GM12878 (cell line): ENCODE data around the gene SLC19A2. TPM values are rescaled to one million over a fixed set of nuclear protein-coding genes. Genes with fewer than 3 reads are reported as not detected.

Experiments
- CUX1 ChIP-seq: IDR thresholded peaks from 2 replicates; pipeline ENCODE4 v1.6.1; 2012; ENCODE audit warnings: improper control_type of control experiment, low read depth, low read length; ENCODE audit not compliant: insufficient replicate concordance
- RCOR1 ChIP-seq: conservative IDR thresholded peaks from 2 replicates; pipeline ENCODE4 v1.6.1; 2012; ENCODE audit warnings: low read depth, low read length, improper control_type of control experiment
- SREBF2 ChIP-seq: IDR thresholded peaks from 2 replicates; pipeline ENCODE4 v1.6.1; 2012; ENCODE audit warnings: mild to moderate bottlenecking, low read length
- polyA plus RNA-seq, 11 experiments: library from polyadenylated mRNA; depleted of rRNA in 4 of 11; unstranded in 6 of 11; stranded (reverse) in 5 of 11; fragments of >200 nt; fragmentation: Nextera tagmentation in 4 of 11; fragmentation: Illumina TruSeq in 1 of 11; extraction: Ambion mirVana in 4 of 11; extraction: Trizol in 1 of 11; gene quantifications; 1 replicate in 1 of 11; 2 replicates in 10 of 11; pipeline versions ENCODE4 v1.2.1 to v1.2.3, GENCODE V29; 2011 to 2016; ENCODE audit warnings: inconsistent platforms in 2 of 11, missing spikeins in 2 of 11, low read depth in 1 of 11
- total RNA-seq, 4 experiments: library from RNA; depleted of rRNA in 3 of 4; stranded (reverse); fragments of >200 nt in 3 of 4; fragmentation: Illumina TruSeq in 1 of 4; extraction: Trizol in 1 of 4; gene quantifications; 2 replicates each; pipeline versions ENCODE4 v1.2.1 to v1.2.3, GENCODE V29; 2013 to 2021
- TF ChIP-seq, protein P1 (sequence below): IDR thresholded peaks from 2 replicates; pipeline ENCODE4 v1.6.1; 2012; ENCODE audit warnings: low read length, inconsistent platforms

Gene SLC19A2
- total and polyA plus RNA-seq, 10 of the 15 experiments (the other 5 are each of a cell fraction or from before 2014, with no cell fraction given): 1.2 to 7.8 (median 2.5) TPM

DNA sequence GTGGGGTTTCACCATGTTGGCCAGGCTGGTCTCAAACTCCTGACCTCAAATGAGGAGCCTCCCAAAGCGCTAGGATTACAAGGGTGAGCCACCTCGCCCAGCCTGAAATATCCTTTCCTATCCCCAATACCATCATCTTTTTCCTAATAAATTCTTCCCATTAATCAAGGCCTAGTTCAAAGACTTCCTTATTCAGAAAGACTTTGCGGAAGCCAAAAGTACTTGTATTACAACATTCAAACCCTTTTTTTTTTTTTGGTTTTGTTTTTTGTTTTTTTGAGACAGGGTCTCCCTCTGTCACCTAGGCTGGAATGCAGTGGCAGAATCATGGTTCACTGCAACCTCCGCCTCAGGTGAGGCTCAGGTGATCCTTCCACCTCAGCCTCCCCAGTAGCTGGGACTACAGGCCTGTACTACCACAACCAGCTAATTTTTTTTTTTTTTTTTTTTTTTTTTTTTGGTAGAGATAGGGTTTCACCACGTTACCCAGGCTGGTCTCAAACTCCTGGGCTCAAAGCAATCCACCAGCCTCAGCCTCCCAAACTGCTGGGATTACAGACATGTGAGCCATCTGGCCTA lies 7.6 kb downstream of the SLC19A2 start (continued):
- no peak for TF ChIP-seq CUX1
- TF ChIP-seq, protein P1, sequence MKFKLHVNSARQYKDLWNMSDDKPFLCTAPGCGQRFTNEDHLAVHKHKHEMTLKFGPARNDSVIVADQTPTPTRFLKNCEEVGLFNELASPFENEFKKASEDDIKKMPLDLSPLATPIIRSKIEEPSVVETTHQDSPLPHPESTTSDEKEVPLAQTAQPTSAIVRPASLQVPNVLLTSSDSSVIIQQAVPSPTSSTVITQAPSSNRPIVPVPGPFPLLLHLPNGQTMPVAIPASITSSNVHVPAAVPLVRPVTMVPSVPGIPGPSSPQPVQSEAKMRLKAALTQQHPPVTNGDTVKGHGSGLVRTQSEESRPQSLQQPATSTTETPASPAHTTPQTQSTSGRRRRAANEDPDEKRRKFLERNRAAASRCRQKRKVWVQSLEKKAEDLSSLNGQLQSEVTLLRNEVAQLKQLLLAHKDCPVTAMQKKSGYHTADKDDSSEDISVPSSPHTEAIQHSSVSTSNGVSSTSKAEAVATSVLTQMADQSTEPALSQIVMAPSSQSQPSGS: no peak
- TF ChIP-seq SREBF2: no peak
- TF ChIP-seq RCOR1: no peak
